GM12892 (cell line): ENCODE results near the gene LY6G5B.
A peak's percentile ranks its signal among the peaks of the same experiment; 100 is the strongest.

ENCODE experiments used
- DNase-seq: peaks from one replicate; pipeline ENCODE4 v3.0.0; 2011; ENCODE audit not compliant: insufficient read length
- FAIRE-seq: peaks from 2 replicates; lab custom pipeline; 2011; peaks lifted over from hg19 to GRCh38; lab: Jason Lieb, UNC
- POLR2A ChIP-seq: IDR thresholded peaks from 2 replicates; pipeline ENCODE4 v1.6.1; 2011; ENCODE audit warnings: low read depth, low read length, control low read depth
- POLR2AphosphoS5 ChIP-seq: IDR thresholded peaks from 2 replicates; pipeline ENCODE4 v1.6.1; 2011; ENCODE audit warnings: low read depth, low read length, control low read depth
- TAF1 ChIP-seq: IDR thresholded peaks from 2 replicates; pipeline ENCODE4 v1.6.1; 2011; ENCODE audit warnings: low read depth, mild to moderate bottlenecking, control low read depth, low read length, borderline replicate concordance

LY6G5B gene

GRCh38 chr6:31666337-31666965 lies 3.3 kb upstream of the LY6G5B start:
- no peak for FAIRE-seq
- TF ChIP-seq POLR2A (no peak), TAF1 (no peak), POLR2AphosphoS5 (no peak)
- DNase-seq: no peak

GRCh38 chr6:31676322-31676903 lies 6.6 kb downstream of the LY6G5B start:
- no peak for FAIRE-seq
- TF ChIP-seq POLR2A (no peak), TAF1 (no peak), POLR2AphosphoS5 (no peak)
- DNase-seq: no peak

- DNase-seq (no peak), FAIRE-seq (no peak)
- TF ChIP-seq POLR2A (no peak), POLR2AphosphoS5 (no peak), TAF1 (no peak)
Measured at GRCh38 chr6:31676904-31677303, 7.1 kb downstream of the LY6G5B start.

GRCh38 chr6:31677955-31678354 lies 8.2 kb downstream of the LY6G5B start:
- TF ChIP-seq POLR2A: no peak
- TF ChIP-seq POLR2AphosphoS5: no peak
- TF ChIP-seq TAF1: no peak
- DNase-seq: no peak
- no peak for FAIRE-seq

- peak; percentile 90 for FAIRE-seq
- no peak for TF ChIP-seq POLR2AphosphoS5
- no peak for TF ChIP-seq POLR2A
- peak; percentile 8; the same call in 1 of the 2 replicates for TF ChIP-seq TAF1
Measured at GRCh38 chr6:31680226-31681134, 10.7 kb downstream of the LY6G5B start, which contains the start of gene LY6G5C. LY6G5C (minus strand) TSS chr6:31681067; CDS start chr6:31680373, 694 bp downstream.

GRCh38 chr6:31681135-31681671 lies 11.4 kb downstream of the LY6G5B start:
- TF ChIP-seq TAF1 (no peak), POLR2A (no peak), POLR2AphosphoS5 (no peak)
- peak; percentile 71 for DNase-seq
- no peak for FAIRE-seq

More at GRCh38 chr6:31680226-31681134, 10.7 kb downstream of the LY6G5B start, which contains the start of gene LY6G5C:
- peak; percentile 52 for DNase-seq

GRCh38 chr6:31683591-31683990 lies 13.8 kb downstream of the LY6G5B start:
- FAIRE-seq: no peak
- TF ChIP-seq TAF1 (no peak), POLR2A (no peak), POLR2AphosphoS5 (no peak)
- DNase-seq: no peak

GRCh38 chr6:31686483-31686882 lies 16.7 kb downstream of the LY6G5B start:
- no peak for FAIRE-seq
- TF ChIP-seq POLR2AphosphoS5 (no peak), POLR2A (no peak), TAF1 (no peak)
- no peak for DNase-seq

GRCh38 chr6:31687321-31687720 lies 17.5 kb downstream of the LY6G5B start:
- DNase-seq (no peak), FAIRE-seq (no peak)
- no peak for TF ChIP-seq POLR2AphosphoS5
- no peak for TF ChIP-seq TAF1
- no peak for TF ChIP-seq POLR2A

- TF ChIP-seq POLR2AphosphoS5 (no peak), TAF1 (no peak), POLR2A (no peak)
- FAIRE-seq (no peak), DNase-seq (no peak)
Measured at GRCh38 chr6:31687860-31688693, 18.3 kb downstream of the LY6G5B start.
